Mesenchymal stem cell (in vitro differentiated cells and primary cell): Measurements from ENCODE around the gene CCL27.

Experiments
- DNase-seq: peaks from one replicate; pipeline ENCODE4 v3.0.0-alpha.2; 2013
- H2AFZ ChIP-seq: one replicate; pipeline ENCODE4 v1.6.1; 2013; ENCODE audit warnings: low read depth, mild to moderate bottlenecking, control low read depth, inconsistent platforms, low read length, moderate library complexity
- H2AK5ac ChIP-seq: 2 replicates; pipeline ENCODE4 v1.6.1; 2013; ENCODE audit warnings: low read length, moderate library complexity, mild to moderate bottlenecking, inconsistent platforms; ENCODE audit not compliant: severe bottlenecking
- H2BK120ac ChIP-seq: one replicate; pipeline ENCODE4 v1.6.1; 2013; ENCODE audit warnings: low read depth, mild to moderate bottlenecking, inconsistent platforms, low read length, moderate library complexity
- H2BK12ac ChIP-seq, 2 experiments: one replicate each; pipeline ENCODE4 v1.6.1; 2013; ENCODE audit warnings: inconsistent platforms in 2 of 2, low read length in 2 of 2, mild to moderate bottlenecking in 2 of 2, moderate library complexity in 2 of 2, control low read depth in 1 of 2
- H2BK15ac ChIP-seq: one replicate; pipeline ENCODE4 v1.6.1; 2013; ENCODE audit warnings: mild to moderate bottlenecking, low read depth, inconsistent platforms; ENCODE audit not compliant: poor library complexity, severe bottlenecking
- H2BK5ac ChIP-seq: 2 replicates; pipeline ENCODE4 v1.6.1; 2013; ENCODE audit warnings: low read depth, mild to moderate bottlenecking, low read length, control low read depth, inconsistent platforms; ENCODE audit not compliant: poor library complexity, severe bottlenecking
- H3K14ac ChIP-seq, 2 experiments: one replicate each; pipeline ENCODE4 v1.6.1; 2013; ENCODE audit warnings: inconsistent platforms in 2 of 2, low read length in 2 of 2, control low read depth in 1 of 2, mild to moderate bottlenecking in 1 of 2, moderate library complexity in 1 of 2
- H3K18ac ChIP-seq, 2 experiments: one replicate each; pipeline ENCODE4 v1.6.1; 2013; ENCODE audit warnings: inconsistent platforms in 2 of 2, low read length in 2 of 2, control low read depth in 1 of 2, low read depth in 1 of 2, mild to moderate bottlenecking in 1 of 2
- H3K23ac ChIP-seq, 2 experiments: one replicate each; pipeline ENCODE4 v1.6.1; 2013; ENCODE audit warnings: inconsistent platforms in 2 of 2, low read length in 2 of 2, mild to moderate bottlenecking in 2 of 2, moderate library complexity in 2 of 2, control low read depth in 1 of 2
- H3K27ac ChIP-seq: 2 replicates; pipeline ENCODE4 v1.5.1; 2013; ENCODE audit warnings: mild to moderate bottlenecking, moderate library complexity, low read length, control low read depth, inconsistent platforms; ENCODE audit not compliant: poor library complexity, severe bottlenecking
- H3K27me3 ChIP-seq, 2 experiments: 2 replicates each; pipeline versions ENCODE4 v1.6.1 to v1.7.0; 2013; ENCODE audit warnings: low read length in 2 of 2, mild to moderate bottlenecking in 2 of 2, moderate library complexity in 2 of 2, control low read depth in 1 of 2, inconsistent platforms in 1 of 2; ENCODE audit not compliant: control insufficient read depth in 1 of 2, insufficient read depth in 1 of 2
- H3K36me3 ChIP-seq, 2 experiments: 2 replicates each; pipeline versions ENCODE4 v1.6.1 to v1.7.0; 2013; ENCODE audit warnings: low read length in 2 of 2, control low read depth in 1 of 2, inconsistent platforms in 1 of 2, low read depth in 1 of 2, mild to moderate bottlenecking in 1 of 2; ENCODE audit not compliant: insufficient read depth in 2 of 2, control insufficient read depth in 1 of 2
- H3K4ac ChIP-seq, 2 experiments: one replicate each; pipeline ENCODE4 v1.6.1; 2013; ENCODE audit warnings: inconsistent platforms in 2 of 2, low read length in 2 of 2, mild to moderate bottlenecking in 2 of 2, moderate library complexity in 2 of 2, control low read depth in 1 of 2, low read depth in 1 of 2
- H3K4me1 ChIP-seq: 2 replicates; pipeline ENCODE4 v1.6.1; 2013; ENCODE audit warnings: low read depth, low read length, control low read depth; ENCODE audit not compliant: control insufficient read depth, insufficient read depth
- H3K4me2 ChIP-seq: 2 replicates; pipeline ENCODE4 v1.6.1; 2013; ENCODE audit warnings: low read length, mild to moderate bottlenecking, inconsistent platforms; ENCODE audit not compliant: poor library complexity, severe bottlenecking
- H3K4me3 ChIP-seq, 2 experiments: 2 replicates each; pipeline versions ENCODE4 v1.5.1 to v1.7.0; 2013; ENCODE audit warnings: low read length in 2 of 2, mild to moderate bottlenecking in 2 of 2, control low read depth in 1 of 2, low read depth in 1 of 2; ENCODE audit not compliant: insufficient read depth in 1 of 2
- H3K79me1 ChIP-seq: replicated peaks from 2 replicates; pipeline ENCODE4 v1.6.1; 2013; ENCODE audit warnings: mild to moderate bottlenecking, control low read depth, low read length, inconsistent platforms; ENCODE audit not compliant: poor library complexity, severe bottlenecking
- H3K9ac ChIP-seq: 2 replicates; pipeline ENCODE4 v1.7.0; 2013; ENCODE audit warnings: mild to moderate bottlenecking, low read length, moderate library complexity
- H3K9me3 ChIP-seq: 2 replicates; pipeline ENCODE4 v1.7.0; 2013; ENCODE audit warnings: mild to moderate bottlenecking, low read length; ENCODE audit not compliant: control insufficient read depth
- H4K8ac ChIP-seq: one replicate; pipeline ENCODE4 v1.6.1; 2013; ENCODE audit warnings: inconsistent platforms, mild to moderate bottlenecking, low read length, moderate library complexity
- H4K91ac ChIP-seq: one replicate; pipeline ENCODE4 v1.6.1; 2013; ENCODE audit warnings: mild to moderate bottlenecking, low read length, inconsistent platforms
- WGBS: methylation state at CpG from one replicate; pipeline ENCODE4 v1.1.7; 2013; ENCODE audit warnings: mixed read lengths; 5-methylcytosine and 5-hydroxymethylcytosine counted together

CCL27 gene

DNA sequence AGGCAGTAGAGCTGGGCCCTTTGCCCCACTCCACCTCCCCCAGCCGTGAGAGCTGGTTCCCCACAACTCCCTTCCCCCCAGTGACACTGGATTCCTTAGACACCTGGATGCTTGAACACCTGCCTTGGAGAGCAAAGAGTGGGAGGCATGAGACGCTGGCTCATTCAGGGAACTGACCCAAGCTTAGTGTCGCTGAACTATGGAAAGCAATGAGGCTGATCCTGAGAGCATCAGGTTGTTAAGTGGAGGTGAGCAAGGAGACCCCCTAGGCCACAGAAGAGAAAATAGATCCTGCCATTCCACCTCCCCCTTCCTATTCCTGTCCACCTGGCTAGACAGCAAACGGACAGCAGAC is 26.6 kb upstream of the CCL27 start:
- H2BK12ac ChIP-seq, result no peak overlapping the region
- no peak for DNase-seq
- no peak overlapping the region for H3K23ac ChIP-seq
- H3K27ac ChIP-seq, result no peak overlapping the region
- H3K36me3 ChIP-seq, result no peaks in the 10 kb centered on the region
- no peak overlapping the region for H3K4ac ChIP-seq
- no peak overlapping the region for H4K91ac ChIP-seq
- H3K27me3 ChIP-seq, result peaks cover 0 to 7% of the 10 kb centered on the region in 2 experiments
- H2AFZ ChIP-seq, result no peak overlapping the region
- no peaks in the 10 kb centered on the region for H3K79me1 ChIP-seq
- no peak overlapping the region for H3K18ac ChIP-seq
- H2BK15ac ChIP-seq, result no peak overlapping the region
- no peaks in the 10 kb centered on the region for H3K9me3 ChIP-seq
- WGBS, result 82% methylated on average over 2 of the region's 4 CpGs
- H2BK120ac ChIP-seq, result no peak overlapping the region
- no peak overlapping the region for H4K8ac ChIP-seq
- no peak overlapping the region for H3K14ac ChIP-seq
- no peak overlapping the region for H3K9ac ChIP-seq
- no peaks in the 10 kb centered on the region for H3K4me1 ChIP-seq
- H2BK5ac ChIP-seq, result no peak overlapping the region
- no peak overlapping the region for H3K4me2 ChIP-seq
- H3K4me3 ChIP-seq, result no peak overlapping the region
- H2AK5ac ChIP-seq, result no peak overlapping the region

DNA sequence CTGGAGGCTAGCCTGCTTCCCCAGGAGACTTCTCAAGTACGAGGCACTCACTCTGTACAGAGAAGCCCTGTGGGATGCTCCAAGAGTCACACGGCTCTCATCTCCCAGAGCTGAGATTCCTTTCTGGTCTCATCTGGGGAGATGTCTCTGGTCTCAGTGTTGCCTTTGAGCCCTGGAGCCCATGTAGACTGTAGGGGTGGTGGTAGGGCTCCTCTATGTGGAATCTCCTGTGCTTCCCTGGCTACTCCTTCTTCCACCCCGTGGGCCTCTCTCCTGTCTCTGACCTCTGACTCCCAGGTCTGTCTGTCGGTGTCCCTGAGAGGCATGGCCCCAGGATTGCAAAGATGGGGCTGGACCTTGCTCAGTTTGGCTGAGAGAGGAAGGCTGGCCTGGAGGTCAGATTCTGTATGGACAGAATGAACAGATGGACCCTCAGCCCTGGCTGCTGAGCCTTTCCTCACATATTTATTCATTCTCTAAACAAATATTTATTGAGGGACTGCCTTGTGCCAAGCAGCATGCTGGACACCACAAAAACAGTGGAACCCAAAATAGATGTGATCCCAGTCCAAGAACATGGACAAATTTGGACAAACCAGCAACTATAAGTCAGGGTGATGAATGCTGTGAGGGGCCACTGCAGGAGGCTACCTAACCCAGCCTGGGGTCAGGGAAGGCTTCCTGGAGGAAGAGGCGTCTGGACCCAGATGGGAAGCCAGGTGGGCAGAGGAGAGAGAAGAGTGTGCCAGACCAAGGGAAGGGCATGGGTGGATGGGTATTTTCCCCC is 26.1 kb upstream of the CCL27 start:
- Histone ChIP-seq H3K4ac (no peak overlapping the region), H3K4me1 (no peaks in the 10 kb centered on the region), H3K14ac (no peak overlapping the region), H3K27me3 (peaks cover 0 to 7% of the 10 kb centered on the region in 2 experiments), H2BK15ac (no peak overlapping the region), H3K23ac (no peak overlapping the region), H3K36me3 (no peaks in the 10 kb centered on the region), H2AFZ (no peak overlapping the region), H2BK5ac (no peak overlapping the region), H2BK12ac (no peak overlapping the region), H3K4me3 (no peak overlapping the region), H2AK5ac (no peak overlapping the region), H3K27ac (no peak overlapping the region), H3K9ac (no peak overlapping the region), H2BK120ac (no peak overlapping the region), H4K91ac (no peak overlapping the region), H3K18ac (no peak overlapping the region), H4K8ac (no peak overlapping the region), H3K4me2 (no peak overlapping the region), H3K9me3 (no peaks in the 10 kb centered on the region), H3K79me1 (no peaks in the 10 kb centered on the region)
- DNase-seq, result no peak
- WGBS, result 73% methylated on average over 5 of the region's 5 CpGs

DNA sequence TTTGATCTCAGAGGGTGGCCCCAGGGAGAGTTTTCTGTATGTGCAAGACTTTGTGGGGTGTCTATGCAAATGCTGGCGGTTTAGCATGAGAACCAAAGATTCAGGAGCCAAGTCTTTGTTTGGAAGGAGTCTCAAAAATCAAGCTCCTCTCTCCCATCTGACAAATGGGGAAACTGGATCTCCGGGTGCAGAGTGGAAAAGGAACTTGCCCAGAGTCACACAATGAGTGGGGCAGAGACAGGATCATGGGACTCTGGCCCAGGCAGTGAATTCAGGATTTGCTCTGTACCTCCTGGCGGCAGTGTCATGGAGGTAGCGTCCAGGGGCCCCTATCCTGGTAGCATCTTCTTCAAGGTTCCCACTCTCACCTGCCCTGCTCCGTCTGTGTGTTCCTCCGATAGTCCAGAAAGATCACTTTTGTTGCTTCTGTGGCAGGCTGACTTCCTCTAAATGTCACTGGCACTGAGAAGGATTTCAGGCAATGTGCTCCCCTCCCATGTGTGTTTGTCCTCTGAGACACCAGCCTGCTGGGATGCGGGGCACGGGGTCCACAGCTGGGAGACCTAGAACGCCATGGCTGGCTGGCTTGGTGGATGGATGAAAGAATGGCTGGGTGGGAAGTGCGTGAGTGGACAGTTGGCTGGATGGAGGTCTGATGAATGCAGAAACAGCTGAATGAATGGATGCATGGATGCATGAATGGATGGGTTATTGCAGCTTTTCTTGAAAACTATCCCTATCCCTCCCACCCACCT is 25.0 kb upstream of the CCL27 start:
- Histone ChIP-seq H3K4me3 (no peak overlapping the region), H4K8ac (no peak overlapping the region), H2AFZ (no peak overlapping the region), H2BK120ac (no peak overlapping the region), H3K36me3 (no peaks in the 10 kb centered on the region), H2AK5ac (no peak overlapping the region), H3K9ac (no peak overlapping the region), H3K79me1 (no peaks in the 10 kb centered on the region), H3K14ac (no peak overlapping the region), H3K4me1 (no peaks in the 10 kb centered on the region), H3K4me2 (no peak overlapping the region), H3K4ac (no peak overlapping the region), H2BK5ac (no peak overlapping the region), H3K18ac (no peak overlapping the region), H3K27ac (no peak overlapping the region), H2BK12ac (no peak overlapping the region), H3K9me3 (no peaks in the 10 kb centered on the region), H3K27me3 (peaks cover 0 to 6% of the 10 kb centered on the region in 2 experiments), H2BK15ac (no peak overlapping the region), H4K91ac (no peak overlapping the region), H3K23ac (no peak overlapping the region)
- 89% methylated on average over 9 of the region's 10 CpGs for WGBS
- no peak for DNase-seq

DNA sequence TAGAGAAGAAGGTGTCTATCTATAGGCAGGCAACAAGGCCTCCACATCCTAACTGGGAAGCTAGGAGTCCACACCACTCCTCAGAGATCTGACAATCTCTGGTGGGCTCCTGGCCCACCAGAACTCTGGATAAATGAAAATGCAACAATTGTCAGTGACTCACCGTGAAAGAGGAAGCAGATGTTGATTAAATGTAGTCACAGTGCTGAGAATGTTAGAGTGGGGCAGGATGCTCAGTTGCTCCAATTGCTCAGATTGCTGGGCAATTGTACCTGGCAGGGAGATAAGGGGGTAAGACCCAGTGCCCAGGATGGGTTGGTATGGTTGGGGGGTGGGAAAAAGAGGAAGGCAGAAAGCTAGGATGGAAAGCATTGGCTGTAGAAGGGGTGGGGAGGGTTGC is 24.3 kb upstream of the CCL27 start:
- no peak overlapping the region for H3K23ac ChIP-seq
- 75% methylated on average over 1 of the region's 1 CpG for WGBS

More for the DNA sequence above, 24.3 kb upstream of the CCL27 start:
- H2BK12ac ChIP-seq, result no peak overlapping the region
- no peaks in the 10 kb centered on the region for H3K36me3 ChIP-seq
- no peaks in the 10 kb centered on the region for H3K79me1 ChIP-seq
- no peak overlapping the region for H3K4me3 ChIP-seq
- no peak overlapping the region for H2AFZ ChIP-seq
- no peak overlapping the region for H2AK5ac ChIP-seq
- H3K4ac ChIP-seq, result no peak overlapping the region
- no peak overlapping the region for H4K8ac ChIP-seq
- H4K91ac ChIP-seq, result no peak overlapping the region
- DNase-seq, result no peak
- peaks cover 0 to 4% of the 10 kb centered on the region in 2 experiments for H3K27me3 ChIP-seq
- no peak overlapping the region for H3K9ac ChIP-seq
- H2BK15ac ChIP-seq, result no peak overlapping the region
- H3K14ac ChIP-seq, result no peak overlapping the region
- H3K27ac ChIP-seq, result no peak overlapping the region
- H3K4me1 ChIP-seq, result no peaks in the 10 kb centered on the region
- no peak overlapping the region for H3K4me2 ChIP-seq
- no peak overlapping the region for H3K18ac ChIP-seq
- no peak overlapping the region for H2BK5ac ChIP-seq
- no peaks in the 10 kb centered on the region for H3K9me3 ChIP-seq
- H2BK120ac ChIP-seq, result no peak overlapping the region
